KOPT-K1 (cell line): ENCODE results near the gene SMYD4.

Source experiments
- H3K27ac ChIP-seq: fragments of 200-600 bp; sonication (generic); 2 replicates; pipeline ENCODE4 v1.5.1; 2016; ENCODE audit warnings: antibody characterized with exemption, mild to moderate bottlenecking, low read depth, low read length; ENCODE audit not compliant: poor library complexity, severe bottlenecking
- H3K36me3 ChIP-seq: fragments of 200-600 bp; sonication (generic); 2 replicates; pipeline ENCODE4 v1.5.1; 2017; ENCODE audit warnings: antibody characterized with exemption, mild to moderate bottlenecking, low read length, moderate library complexity; ENCODE audit not compliant: insufficient read depth
- H3K9me3 ChIP-seq: fragments of 200-600 bp; sonication (generic); 2 replicates; pipeline ENCODE4 v1.5.1; 2017; ENCODE audit warnings: antibody characterized with exemption, low read length, mild to moderate bottlenecking; ENCODE audit not compliant: insufficient read depth, poor library complexity, severe bottlenecking

SMYD4 gene

DNA sequence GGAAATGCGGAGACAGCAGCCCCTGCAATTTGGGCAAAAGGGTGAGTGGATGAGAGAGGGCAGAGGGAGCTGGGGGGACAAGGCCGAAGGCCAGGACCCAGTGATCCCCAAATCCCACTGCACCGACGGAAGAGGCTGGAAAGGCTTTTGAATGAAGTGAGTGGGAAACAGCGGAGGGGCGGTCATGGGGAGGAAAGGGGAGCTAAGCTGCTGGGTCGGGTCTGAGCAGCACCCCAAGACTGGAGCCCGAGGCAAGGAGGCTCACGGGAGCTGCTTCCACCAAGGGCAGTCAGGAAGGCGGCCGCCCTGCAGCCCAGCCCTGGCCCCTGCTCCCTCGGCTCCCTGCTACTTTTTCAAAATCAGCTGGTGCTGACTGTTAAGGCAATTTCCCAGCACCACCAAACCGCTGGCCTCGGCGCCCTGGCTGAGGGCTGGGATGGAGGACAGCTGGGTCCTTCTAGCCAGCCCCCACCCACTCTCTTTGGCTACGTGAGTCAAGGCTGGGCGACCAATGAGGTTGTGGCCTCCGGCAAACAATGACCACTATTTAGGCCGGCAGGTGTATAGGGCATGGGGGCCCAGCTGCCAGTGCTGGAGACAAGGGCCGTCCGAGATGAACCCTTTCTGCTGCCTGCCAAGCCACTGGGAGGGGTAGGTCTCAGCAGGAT, 67.3 kb downstream of the SMYD4 start:
- Histone ChIP-seq H3K27ac (no peak overlapping the region), H3K9me3 (no peaks in the 10 kb centered on the region), H3K36me3 (no peaks in the 10 kb centered on the region)

GRCh38 chr17:1759529-1759928, 70.2 kb downstream of the SMYD4 start:
- no peaks in the 10 kb centered on the region for H3K9me3 ChIP-seq
- H3K36me3 ChIP-seq = no peaks in the 10 kb centered on the region
- H3K27ac ChIP-seq = no peak overlapping the region

- Histone ChIP-seq H3K36me3 (no peaks in the 10 kb centered on the region), H3K9me3 (no peaks in the 10 kb centered on the region), H3K27ac (no peak overlapping the region)
These were observed 70.9 kb downstream of the SMYD4 start for GRCh38 chr17:1758807-1759206.

GRCh38 chr17:1755827-1756262, 73.9 kb downstream of the SMYD4 start:
- Histone ChIP-seq H3K36me3 (no peaks in the 10 kb centered on the region), H3K9me3 (no peaks in the 10 kb centered on the region), H3K27ac (no peak overlapping the region)

DNA sequence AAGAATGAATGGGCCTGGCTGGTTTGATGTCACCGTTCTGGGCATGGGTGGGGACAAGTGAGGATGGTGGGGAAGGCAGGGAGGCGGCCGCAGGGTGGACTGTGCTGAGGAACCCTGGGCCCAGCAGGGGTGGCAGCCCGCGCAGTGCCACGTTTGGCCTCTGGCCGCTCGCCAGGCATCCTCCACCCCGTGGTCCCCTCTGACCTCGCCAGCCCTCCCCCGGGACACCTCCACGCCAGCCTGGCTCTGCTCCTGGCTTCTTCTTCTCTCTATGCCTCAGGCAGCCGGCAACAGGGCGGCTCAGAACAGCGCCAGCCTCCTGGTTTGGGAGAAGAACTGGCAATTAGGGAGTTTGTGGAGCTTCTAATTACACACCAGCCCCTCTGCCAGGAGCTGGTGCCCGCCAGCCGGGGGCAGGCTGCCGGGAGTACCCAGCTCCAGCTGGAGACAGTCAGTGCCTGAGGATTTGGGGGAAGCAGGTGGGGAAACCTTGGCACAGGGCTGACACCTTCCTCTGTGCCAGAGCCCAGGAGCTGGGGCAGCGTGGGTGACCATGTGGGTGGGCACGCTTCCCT, 74.4 kb downstream of the SMYD4 start:
- Histone ChIP-seq H3K27ac (no peak overlapping the region), H3K36me3 (no peaks in the 10 kb centered on the region), H3K9me3 (no peaks in the 10 kb centered on the region)

- H3K9me3 ChIP-seq = no peaks in the 10 kb centered on the region
These were observed 75.1 kb downstream of the SMYD4 start for GRCh38 chr17:1754430-1755112.

DNA sequence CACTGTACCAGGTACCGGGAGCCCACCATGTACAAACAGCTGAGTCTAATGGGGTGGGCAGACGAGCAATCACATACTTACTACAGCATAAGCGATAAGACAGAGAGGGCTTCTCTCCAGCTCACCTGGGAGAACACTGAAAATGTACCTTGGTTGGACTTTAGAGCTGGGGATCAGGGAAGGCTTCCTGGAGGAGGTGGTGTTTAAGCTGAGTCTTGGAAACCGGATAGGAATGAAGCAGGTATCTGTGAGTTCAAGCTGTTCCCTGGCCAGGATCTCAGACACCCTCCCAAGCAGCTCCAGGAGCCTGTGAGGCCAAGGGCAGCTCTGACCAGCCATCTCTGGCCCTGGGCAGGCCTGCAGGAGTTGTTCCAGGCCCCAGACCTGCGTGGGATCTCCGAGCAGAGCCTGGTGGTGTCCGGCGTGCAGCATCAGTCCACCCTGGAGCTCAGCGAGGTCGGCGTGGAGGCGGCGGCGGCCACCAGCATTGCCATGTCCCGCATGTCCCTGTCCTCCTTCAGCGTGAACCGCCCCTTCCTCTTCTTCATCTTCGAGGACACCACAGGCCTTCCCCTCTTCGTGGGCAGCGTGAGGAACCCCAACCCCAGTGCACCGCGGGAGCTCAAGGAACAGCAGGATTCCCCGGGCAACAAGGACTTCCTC, 75.8 kb downstream of the SMYD4 start:
- Histone ChIP-seq H3K36me3 (no peaks in the 10 kb centered on the region), H3K9me3 (no peaks in the 10 kb centered on the region), H3K27ac (no peak overlapping the region)

More at GRCh38 chr17:1754430-1755112, 75.1 kb downstream of the SMYD4 start:
- Histone ChIP-seq H3K36me3 (no peaks in the 10 kb centered on the region), H3K27ac (no peak overlapping the region)

DNA sequence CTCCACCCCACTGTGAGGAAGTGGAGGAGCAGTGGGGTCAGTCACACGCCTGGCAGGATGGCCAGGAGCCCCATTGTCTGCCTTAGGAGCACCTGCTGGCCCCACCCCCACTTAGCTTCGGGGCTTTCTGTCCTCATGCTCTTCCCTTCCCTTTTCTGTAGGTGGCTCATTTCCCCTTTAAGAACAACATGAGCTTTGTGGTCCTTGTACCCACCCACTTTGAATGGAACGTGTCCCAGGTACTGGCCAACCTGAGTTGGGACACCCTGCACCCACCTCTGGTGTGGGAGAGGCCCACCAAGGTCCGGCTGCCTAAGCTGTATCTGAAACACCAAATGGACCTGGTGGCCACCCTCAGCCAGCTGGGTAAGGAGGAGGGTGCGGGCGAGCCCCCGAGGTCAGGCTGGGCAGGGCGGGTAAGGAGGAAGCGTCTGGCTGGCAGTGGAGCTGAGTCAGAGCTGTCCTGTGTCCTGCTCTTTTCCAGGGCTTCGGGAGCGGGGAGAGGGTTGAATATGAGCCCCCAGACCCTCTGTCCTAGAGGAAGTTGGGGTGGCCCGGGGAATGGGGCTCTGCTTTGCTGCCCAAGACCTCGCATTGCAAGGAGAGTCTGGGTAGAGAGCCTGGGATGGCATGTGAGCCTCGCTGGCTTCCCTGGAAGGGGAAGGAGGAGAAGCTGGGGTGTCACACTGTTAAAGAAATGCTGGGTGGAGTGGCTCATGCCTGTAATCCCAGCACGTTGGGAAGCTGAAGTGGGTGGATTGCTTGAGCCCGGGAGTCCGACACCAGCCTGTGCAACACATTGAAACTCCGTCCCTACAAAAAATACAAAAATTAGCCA, 77.1 kb downstream of the SMYD4 start:
- no peaks in the 10 kb centered on the region for H3K36me3 ChIP-seq
- H3K27ac ChIP-seq = no peak overlapping the region

DNA sequence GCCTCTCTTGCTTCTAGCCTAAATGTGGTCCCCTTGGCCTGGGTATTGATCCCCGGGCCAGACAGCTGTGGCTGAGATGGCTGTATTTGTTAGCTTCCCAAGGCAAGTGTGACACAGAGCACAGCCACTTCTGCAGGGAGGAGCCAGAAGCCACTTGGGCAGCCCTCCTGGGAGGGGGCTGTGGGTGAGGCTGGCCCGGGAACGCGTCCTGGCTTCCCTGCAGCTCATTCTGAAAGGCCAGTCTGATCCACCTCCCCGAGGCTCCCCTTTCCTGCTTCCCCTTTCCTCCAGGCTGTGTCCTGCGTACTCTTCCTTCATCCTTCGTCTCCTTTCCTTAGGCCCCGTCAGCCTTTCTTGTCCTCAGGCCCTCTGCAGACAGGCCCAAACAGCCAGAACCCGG, 79.1 kb downstream of the SMYD4 start:
- Histone ChIP-seq H3K27ac (no peak overlapping the region), H3K9me3 (no peaks in the 10 kb centered on the region), H3K36me3 (no peaks in the 10 kb centered on the region)

More for the DNA sequence above, 77.1 kb downstream of the SMYD4 start:
- H3K9me3 ChIP-seq = no peaks in the 10 kb centered on the region

- no peaks in the 10 kb centered on the region for H3K9me3 ChIP-seq
- H3K36me3 ChIP-seq = no peaks in the 10 kb centered on the region
- no peak overlapping the region for H3K27ac ChIP-seq
These were observed 82.6 kb downstream of the SMYD4 start for GRCh38 chr17:1746975-1747543.

GRCh38 chr17:1745513-1746020, 84.1 kb downstream of the SMYD4 start:
- H3K9me3 ChIP-seq = no peaks in the 10 kb centered on the region
- no peak overlapping the region for H3K27ac ChIP-seq
- H3K36me3 ChIP-seq = no peaks in the 10 kb centered on the region

DNA sequence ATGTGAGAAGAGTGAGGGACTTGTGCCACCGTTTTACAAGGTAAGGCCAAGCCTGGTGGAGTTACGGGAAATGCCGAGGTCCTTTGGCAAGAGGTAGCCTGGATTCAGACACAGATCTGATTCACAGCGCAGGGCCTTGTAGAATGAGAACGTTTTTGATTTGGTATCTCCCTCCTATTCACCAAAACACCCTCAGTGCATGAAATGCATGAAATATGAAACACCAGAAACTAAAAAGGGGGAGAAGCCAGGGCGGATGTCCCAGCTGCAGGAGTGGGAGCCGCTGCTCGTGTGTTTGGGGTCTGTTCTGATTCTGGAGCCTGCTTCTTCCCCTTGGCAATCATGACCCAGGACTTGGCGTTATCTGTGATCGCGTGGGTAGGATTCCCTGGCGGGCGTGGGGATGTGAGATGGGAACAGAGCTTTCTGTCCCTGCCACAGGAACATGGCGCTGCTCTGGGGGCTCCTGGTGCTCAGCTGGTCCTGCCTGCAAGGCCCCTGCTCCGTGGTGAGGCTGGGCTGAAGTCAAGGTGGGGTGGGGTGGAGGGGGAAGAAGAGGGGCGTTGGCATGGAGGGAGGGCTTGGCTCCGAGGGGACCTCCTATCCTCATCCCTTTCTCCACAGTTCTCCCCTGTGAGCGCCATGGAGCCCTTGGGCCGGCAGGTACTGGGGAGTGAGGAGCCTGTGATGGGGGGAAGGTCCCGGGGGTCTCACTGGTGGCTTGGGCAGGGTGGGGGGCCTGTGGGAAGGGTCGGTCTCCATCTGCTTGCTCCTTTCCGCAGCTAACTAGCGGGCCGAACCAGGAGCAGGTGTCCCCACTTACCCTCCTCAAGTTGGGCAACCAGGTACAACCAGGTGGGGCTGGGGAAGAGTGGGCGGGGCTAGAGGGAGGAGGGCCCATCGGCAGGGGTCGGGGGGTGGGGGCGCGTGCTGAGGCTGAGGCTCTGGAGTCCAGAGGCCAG, 84.9 kb downstream of the SMYD4 start:
- H3K27ac ChIP-seq = no peak overlapping the region
- no peaks in the 10 kb centered on the region for H3K36me3 ChIP-seq
- H3K9me3 ChIP-seq = no peaks in the 10 kb centered on the region

DNA sequence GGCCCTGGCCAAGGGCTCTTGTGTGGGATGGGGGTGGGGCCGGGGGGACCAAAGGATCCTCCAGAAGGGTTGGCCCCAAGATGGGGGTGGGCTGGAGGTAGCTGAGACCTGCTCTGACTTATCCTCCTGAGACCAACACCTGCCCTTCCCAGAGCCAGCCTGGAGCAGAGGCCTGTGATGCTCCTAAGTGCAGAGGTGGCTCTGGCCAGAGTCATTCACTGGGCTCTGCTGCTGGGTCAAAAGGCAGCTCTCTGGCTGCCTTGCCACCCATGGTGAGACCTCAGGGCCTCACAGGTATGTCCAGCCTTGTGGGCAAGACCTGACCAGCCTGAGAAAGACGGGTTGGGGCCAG, 86.6 kb downstream of the SMYD4 start:
- H3K27ac ChIP-seq = no peak overlapping the region
- H3K36me3 ChIP-seq = no peaks in the 10 kb centered on the region
- no peaks in the 10 kb centered on the region for H3K9me3 ChIP-seq
